GM18858 (cell line): ENCODE results near the gene OR10G2.
"Not testable (repeated sequence)": the region's sequence is repeated elsewhere in the genome, so short reads cannot be mapped to it uniquely, and the experiment has no call there.

Experiments used
- ATAC-seq: cut with Tn5 transposase; IDR thresholded peaks from one replicate; pipeline ENCODE4 v1.9.1; 2021; ENCODE audit not compliant: unreplicated experiment

OR10G2 gene, protein sequence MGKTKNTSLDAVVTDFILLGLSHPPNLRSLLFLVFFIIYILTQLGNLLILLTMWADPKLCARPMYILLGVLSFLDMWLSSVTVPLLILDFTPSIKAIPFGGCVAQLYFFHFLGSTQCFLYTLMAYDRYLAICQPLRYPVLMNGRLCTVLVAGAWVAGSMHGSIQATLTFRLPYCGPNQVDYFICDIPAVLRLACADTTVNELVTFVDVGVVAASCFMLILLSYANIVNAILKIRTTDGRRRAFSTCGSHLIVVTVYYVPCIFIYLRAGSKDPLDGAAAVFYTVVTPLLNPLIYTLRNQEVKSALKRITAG

DNA sequence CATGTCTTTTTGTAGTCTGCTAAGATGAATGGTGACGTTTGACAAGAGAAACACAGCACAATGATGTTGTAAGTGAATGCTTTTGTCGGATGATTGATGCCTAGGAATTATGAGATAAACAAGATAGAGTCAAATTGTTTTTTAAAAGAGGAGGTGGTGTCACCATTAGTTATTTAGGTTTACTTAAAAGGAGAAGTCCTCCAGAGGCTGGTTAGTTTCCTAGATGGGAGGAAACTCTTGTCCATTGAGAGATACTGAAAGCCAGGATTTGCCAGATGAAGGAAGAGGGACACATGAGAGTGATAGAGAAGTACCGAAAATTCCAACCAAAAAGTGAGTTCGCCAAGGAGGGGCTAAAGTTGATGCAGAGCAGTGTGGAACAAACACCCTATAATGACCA, at the start of gene OR10G2:
OR10G2 (minus strand) TSS at position 101 of the 400 bp plus-strand sequence; CDS start at position 3, 98 bp downstream.
- no peak for ATAC-seq

DNA sequence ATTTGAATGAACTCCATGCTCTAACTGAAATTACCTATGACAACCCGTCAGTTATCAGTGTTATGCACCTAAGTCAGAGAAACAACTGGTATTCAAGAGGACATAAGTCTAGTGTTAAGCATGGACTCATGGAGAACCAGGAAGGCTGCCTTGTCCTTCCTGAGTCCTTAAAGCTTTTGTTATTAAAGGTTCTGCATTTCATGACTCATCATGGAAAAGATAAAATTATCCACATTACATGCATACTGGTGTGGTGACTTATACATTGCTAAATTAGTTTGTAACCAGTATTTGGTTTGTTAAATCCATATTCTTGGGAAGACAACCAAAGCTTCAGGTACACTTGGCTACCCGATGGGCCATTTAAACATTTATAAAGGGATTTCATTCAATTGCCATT, 45.3 kb upstream of the OR10G2 start:
- no peak for ATAC-seq

DNA sequence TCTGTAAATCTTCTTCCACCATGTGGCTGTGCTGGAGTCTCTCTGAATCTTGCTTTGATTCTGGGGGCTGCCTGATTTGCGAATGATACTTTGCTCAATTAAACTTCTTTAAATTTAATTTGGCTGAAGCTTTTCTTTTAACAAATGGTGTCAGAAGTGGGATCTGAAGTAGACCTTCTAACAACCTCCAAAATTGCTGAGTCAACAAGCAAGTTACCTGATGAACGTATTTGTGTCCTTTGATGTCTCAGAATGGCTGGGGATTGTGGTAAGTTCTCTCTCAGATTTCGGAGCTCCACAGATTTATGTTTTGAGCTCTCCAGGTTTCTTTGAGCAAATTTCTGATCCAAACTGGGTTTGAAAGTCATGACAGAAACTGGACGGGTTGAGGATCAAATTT, 40.8 kb upstream of the OR10G2 start:
- no peak for ATAC-seq

DNA sequence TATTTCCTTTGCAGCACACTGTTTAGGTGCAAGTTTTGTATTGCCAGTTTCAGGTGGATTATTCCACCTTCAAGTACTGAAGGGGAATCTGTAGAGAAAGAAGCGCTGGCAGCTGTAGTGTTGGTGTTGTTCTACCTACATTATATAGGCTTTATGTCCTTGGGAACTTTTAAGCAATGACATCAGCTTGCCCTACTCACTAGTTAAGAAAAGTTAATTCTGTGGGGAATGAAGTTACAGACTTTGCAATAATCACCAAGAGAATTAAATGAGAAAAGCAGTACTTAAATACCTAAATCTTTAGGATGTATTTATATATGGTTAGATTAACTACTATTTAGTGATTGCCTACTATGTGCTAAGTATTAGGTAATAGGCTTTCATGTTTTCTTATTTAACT, 39.0 kb upstream of the OR10G2 start, which contains the start of gene OR4E1:
OR4E1 (minus strand) TSS at position 101 of the 400 bp plus-strand sequence. CDS start 2,883 bp downstream, outside the sequence.
- no peak for ATAC-seq

DNA sequence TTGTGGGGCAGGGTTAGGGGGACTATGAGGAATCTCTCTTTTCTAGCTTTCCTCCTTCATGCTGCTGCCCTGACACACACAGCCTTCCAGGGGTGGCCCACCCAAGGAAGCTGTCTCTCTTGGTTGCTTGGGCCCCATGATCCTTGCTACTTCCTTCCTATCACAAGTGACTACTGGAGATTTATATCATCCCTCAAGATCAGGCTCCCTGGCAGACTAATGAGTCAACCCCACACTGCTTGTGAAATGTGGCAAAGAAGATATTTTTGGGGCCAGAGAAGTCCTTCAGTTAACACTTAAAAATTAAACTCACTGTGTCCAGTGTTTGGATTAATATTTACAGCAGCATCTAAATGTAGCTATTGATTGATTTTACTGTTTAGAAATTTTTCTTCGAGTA, 37.4 kb upstream of the OR10G2 start:
- ATAC-seq = no peak

DNA sequence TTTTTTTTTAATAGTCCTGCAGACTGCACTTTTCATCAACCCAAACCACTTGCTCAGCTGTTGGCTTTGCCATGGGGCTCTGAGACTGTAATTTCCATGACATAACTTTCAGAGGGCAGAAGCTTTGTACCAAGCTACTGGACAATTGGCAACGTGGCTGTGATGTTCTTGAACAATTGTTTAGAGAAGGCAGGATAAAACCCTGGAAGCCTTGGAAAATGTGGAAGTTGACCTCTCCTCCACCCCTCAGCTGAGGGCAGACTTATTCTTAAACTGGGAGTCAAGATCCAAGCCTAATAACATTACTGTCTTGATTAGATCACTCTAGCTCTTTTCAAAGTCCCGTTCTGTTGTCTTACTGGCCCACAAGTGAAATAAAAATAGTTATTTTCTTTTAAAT, 36.6 kb upstream of the OR10G2 start:
- no peak for ATAC-seq

DNA sequence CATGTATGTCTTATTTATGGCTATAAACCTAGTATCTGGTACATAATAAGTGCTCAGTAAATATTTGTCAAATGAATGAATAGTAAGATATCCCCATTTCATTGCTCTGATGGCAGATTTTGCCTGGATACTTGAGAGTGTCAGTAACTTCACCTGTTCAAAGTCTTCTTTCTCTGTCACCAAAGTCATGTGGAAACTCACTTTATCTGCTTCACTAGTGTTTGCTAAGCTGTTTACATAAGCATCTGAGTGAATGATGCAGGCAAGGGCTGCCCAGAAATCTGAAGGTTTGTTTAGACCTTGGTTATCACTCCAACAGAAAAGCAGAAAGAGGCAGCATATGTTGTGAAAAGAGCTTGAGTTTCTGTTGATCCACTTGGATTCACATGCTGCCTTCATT, 34.5 kb upstream of the OR10G2 start:
- no peak for ATAC-seq

DNA sequence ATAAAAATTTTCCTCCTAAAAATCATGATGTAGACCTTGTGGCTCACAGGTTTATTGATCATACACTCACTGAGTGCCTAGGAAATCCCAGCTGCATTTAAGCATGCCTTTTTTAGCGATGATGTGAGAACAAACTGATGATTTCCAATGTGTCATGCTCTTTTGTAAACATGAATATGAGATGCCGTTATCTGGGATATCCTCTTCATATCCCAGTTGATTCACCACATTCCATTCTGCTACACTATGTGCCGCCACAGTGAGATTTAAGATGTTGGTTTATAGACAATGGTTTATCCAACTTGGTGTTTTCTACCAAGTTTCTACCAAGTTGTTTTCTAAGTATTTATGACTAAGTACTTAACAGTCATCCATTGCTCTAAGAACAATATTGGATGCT, 33.6 kb upstream of the OR10G2 start:
- ATAC-seq = no peak

DNA sequence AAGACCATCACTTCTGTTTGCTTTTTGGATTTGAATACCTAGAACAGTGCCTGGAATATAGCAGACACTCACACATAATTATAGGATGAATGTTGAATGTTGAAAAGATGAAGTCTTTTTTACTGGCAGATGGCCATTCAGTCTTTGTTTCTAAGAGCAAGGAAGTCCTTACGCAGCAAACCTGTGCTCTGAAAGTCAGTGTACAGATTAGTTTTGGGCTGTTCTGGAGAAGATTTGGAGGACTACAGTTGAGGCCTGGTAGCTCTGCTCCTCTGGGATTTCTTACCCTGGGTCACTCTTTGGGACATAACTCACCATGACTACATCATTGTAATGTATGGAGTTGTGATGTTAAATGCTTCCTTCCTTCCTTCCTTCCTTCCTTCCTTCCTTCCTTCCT, 22.2 kb upstream of the OR10G2 start:
- no peak for ATAC-seq

DNA sequence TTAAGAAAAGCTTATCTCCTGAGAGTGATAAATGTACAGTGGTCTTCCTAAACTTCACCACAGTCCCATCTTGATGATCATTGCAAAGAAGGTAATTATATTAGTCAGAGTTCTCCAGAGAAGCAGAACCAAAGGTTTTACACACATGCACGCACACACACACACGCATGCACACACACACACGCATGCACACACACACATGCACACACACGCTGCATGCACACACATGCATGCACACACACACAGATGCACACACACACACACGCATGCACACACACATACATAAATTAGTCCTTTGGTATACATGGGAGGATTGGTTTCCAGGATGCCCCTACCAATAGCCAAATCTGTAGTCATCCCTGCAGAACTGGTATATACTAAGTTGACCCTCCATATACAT, 19.5 kb upstream of the OR10G2 start:
- no peak for ATAC-seq

DNA sequence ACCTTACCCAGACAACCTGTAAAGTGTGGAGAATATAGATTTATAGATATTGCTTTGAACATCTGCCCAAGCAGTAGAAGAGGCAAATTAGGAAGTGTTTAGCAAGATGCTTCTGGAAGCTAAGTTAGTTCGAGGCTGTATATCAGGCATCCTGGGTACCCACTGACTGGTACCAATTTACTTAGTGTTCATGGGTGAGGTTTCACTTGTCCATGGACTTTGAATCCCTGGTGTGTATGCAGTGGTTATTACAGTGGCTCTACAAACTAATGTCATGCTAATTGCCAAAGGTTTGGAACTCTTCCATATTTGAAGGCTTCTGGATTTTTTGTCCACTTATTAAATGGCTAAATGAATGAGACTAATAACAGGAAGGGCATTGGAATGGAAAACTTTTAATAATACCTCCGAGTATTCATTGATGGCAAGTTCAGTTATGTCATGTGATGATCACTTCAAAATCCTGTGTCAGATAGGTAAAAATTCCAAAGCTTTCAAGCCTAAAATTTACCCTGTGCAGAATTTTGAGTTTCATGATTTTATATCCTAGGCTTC, 18.7 kb upstream of the OR10G2 start, which contains the start of gene OR4E2:
OR4E2 (plus strand) TSS at position 505 of the 555 bp plus-strand sequence. CDS start 11,248 bp downstream, outside the sequence.
- ATAC-seq = no peak

DNA sequence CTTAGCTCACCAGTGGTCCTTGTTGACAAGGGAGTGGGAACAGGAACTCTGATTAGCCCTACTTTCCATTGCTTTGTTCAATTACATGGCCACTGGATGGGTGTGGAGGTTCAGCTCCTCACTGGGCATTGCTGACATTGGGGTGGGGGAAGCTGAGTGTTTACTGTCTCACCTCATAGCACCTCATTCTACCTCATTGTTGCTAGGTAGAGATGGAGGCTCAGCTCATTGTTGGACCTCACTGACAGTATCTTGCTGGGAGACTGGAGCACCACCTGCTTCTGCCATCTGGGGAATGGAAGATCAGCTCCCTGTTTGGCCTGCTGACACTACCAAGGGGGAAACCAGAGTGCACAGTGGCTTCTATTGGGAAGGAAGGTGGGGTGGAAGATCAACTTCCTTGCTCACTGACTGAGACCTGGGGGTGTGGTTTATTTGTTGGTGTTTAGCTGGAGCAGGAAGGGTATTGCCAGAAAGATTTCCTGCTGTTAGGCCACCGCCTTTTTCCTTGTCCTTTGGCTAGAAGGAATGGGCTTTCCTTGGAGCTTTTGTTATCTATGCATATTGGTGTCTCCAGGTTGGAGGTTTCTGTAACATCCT, 17.6 kb upstream of the OR10G2 start:
- no peak for ATAC-seq

DNA sequence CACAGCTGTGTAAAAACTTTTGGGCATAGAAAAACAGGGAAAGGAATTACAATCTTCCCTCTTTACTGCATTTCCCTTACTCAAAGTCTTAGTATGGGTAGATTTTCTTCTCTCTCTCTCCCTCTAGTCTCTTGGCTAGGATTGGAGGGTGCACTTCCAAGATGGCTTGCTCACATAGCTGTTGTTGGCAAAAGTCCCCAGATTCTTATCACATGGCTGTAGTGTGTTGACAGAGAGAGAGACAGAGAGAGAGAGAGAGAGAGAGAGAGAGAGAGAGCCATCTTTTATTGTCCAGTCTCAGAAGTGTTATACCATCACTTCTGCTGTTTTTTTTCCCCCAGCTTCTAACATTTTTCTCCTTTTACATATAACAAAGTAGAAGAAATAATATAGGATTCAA, 12.6 kb upstream of the OR10G2 start:
- ATAC-seq = no peak

DNA sequence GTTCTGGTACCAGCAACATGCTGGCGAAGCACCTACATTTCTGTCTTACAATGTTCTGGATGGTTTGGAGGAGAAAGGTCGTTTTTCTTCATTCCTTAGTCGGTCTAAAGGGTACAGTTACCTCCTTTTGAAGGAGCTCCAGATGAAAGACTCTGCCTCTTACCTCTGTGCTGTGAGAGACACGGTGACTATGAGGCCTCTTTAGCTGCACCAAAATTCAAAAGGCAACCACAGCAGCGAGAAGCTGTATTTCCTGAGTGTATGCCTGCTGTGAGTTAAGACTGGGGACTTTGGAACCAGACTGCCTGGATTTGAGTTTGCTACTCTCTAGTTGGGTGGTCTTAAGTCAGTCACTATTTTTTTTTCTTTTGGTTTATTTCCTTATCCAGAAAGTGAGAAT, 8.7 kb upstream of the OR10G2 start:
- no peak for ATAC-seq

DNA sequence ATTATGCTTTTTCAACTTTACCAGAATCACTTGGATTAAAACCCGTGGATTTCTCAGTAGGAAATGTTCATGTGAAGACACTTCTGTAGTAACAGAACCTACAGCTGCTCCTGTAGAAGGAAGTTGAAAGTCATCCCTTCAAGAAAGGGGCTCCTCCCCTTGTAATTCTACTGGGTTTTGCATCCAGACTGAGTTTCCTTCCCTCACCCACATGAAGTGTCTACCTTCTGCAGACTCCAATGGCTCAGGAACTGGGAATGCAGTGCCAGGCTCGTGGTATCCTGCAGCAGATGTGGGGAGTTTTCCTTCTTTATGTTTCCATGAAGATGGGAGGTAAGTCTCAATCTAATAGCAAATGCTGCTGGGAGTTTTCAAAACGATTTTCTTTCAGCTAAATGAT, 7.9 kb upstream of the OR10G2 start:
- ATAC-seq = no peak

DNA sequence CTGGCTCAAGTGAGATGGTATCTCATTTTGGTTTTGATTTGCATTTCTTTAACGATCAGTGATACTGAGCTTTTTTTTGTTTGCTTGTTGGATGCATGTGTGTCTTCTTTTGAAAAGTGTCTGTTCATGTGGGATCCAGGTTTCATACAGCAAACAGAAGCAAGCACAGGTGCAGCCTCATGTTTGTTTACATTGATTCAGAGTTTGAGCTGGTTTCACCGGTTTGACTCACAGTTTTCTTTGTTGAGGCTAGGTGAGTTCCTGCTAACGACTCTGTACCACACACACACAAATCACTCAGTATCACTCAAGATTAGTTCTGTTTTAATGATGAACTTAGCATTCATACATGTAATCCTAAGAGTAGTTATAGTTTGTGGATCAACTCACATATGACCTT, 3.7 kb downstream of the OR10G2 start:
- ATAC-seq = no peak

DNA sequence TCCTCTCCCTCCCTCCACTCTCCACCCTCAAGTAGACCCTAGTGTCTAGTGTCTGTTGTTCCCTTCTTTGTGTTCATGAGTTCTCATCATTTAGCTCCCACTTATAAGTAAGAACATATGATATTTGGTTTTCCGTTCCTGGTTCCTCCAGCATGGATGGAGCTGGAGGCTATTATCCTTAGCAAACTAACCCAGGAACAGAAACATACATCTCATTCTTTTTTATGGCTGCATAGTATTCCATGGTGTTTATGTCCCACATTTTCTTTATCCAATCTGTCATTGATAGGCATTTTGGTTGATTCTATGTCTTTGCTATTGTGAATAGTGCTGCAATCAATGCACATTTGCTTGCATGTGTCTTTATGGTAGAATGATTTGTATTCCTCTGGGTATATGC, 4.2 kb downstream of the OR10G2 start:
- not testable (repeated sequence) for ATAC-seq

DNA sequence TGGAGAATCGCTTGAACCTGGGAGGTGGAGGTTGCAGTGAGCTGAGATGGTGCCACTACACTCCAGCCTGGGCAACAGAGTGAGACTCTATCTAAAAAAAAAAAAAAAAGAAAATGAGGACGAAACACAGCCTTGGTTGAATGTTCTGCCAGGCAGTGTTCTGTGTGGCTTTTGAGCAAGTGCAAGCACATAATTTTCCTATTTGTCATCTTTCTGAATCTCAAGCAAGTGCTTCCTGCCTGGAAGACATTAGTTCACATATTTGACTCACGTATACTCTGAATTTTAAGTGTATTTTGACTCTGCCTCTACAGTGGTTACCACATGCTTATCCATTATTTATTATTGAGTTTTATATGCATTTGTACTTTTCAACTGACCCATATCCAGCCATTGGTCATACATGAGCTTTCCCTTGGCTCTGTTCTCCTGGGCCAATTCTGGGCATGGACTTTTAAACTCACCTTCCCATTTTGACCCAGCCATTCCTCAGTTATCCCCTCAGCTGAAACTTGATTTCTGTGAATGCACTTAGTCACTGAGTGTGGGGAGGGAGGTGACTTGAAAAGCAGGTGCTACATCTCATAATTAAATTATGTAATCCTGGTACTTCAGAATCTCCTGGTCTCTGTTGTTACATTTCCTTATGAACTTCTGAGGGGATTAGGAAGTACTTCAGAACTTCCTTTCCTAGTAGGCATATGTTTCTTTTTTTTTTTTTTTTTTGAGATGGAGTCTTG, 8.1 kb downstream of the OR10G2 start:
- ATAC-seq = no peak

DNA sequence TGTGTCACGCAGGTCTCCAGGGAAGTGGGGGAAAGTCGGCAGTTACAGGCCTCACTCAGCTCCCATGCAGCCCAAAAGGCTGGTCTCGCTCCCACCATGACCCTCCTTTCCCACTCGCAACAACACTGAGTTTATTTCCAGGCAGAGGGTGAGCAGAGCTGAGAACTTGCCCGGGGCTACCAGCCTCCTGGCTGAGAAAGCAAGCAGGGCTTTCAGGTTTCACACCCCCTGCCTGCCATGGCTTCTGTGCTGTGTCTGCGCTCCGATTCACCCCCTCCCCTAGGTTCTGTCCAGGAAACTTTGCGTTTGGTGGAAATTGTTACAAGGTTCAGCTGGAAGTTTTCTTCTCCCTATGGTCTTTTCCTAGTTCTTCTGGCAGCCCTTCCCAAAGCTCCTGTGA, 17.1 kb downstream of the OR10G2 start:
- ATAC-seq = no peak

DNA sequence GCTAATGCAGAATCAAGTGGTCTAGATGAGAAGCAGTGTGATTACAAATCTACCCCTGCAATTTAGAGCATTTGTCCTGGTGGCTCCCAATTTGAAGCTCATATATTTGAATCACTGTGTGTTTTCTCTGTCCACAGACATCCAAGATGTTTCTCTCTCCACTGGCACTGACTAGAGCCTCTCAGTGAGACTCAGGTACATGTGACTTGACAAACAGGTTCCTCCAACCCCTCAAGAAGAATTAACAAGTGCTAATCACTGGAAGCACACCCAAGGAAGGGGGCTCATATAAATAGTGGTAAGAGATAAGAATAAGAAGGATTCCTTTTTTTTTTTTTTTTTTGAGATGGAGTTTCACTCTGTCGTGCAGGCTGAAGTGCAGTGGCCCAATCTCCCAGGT, 20.5 kb downstream of the OR10G2 start:
- ATAC-seq = no peak

DNA sequence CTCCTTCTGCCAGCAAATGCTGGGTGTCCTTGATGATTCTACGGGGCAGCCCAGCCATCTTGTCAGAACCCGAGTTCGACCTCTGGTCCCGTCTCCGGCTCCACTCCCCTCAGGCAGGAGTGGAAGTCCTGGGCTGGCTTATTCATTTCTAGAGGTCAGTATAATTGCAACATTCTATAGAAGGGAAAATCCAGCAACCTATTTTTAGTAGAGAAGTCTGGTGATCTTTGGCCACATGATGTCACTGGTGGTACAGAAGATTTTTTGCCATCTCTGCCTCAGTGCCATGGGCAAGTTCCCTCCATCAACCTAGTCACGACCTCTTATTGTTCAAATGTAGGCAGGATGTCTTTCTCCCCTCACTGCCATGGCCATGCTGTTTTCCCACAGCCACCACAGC, 22.4 kb downstream of the OR10G2 start:
- no peak for ATAC-seq

DNA sequence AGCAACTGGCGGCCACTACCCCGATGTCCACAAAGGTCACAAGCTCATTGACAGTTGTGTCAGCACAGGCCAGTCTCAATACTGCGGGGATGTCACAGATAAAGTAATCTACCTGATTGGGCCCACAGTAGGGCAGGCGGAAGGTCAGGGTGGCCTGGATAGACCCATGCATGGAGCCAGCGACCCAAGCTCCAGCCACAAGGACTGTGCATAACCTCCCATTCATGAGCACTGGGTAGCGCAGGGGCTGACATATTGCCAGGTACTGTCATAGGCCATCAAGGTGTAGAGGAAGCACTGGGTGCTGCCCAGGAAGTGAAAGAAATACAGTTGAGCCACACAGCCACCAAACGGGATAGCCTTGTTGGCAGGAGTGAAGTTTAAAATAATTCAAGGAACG, 32.6 kb downstream of the OR10G2 start:
- ATAC-seq = not testable (repeated sequence)
